ENCODE results near the gene METAP1D. TPM values are rescaled to one million over a fixed set of nuclear protein-coding genes. Genes with fewer than 3 reads are reported as not detected.

The METAP1D gene
- total RNA-seq, 1 donor from 2014 or later, result 4.8 TPM

GRCh38 chr2:172080641-172081220 is 81.0 kb downstream of the METAP1D start:
- no peak for DNase-seq (ENCODE audit: low read depth)

- DNase-seq (ENCODE audit: low read depth), result no peak
Measured at GRCh38 chr2:172081221-172082022, 81.7 kb downstream of the METAP1D start.

GRCh38 chr2:172082105-172082943 is 82.6 kb downstream of the METAP1D start:
- no peak for DNase-seq (ENCODE audit: low read depth)

GRCh38 chr2:172082944-172083627 is 83.3 kb downstream of the METAP1D start:
- no peak for DNase-seq (ENCODE audit: low read depth)

GRCh38 chr2:172083628-172084394 is 84.1 kb downstream of the METAP1D start:
- no peak for DNase-seq (ENCODE audit: low read depth)

- no peak for DNase-seq (ENCODE audit: low read depth)
Measured at GRCh38 chr2:172084395-172084644, 84.6 kb downstream of the METAP1D start.

- peak; percentile 85 for DNase-seq (ENCODE audit: low read depth)
Measured at GRCh38 chr2:172084645-172085459, 85.1 kb downstream of the METAP1D start.

GRCh38 chr2:172085460-172086159 is 85.9 kb downstream of the METAP1D start, which contains the start of gene DLX1:
DLX1 (plus strand) TSS chr2:172085507; CDS start chr2:172085678, 171 bp downstream.
- DNase-seq (ENCODE audit: low read depth), result no peak

GRCh38 chr2:172086241-172087206 is 86.8 kb downstream of the METAP1D start:
- no peak for DNase-seq (ENCODE audit: low read depth)

- no peak for DNase-seq (ENCODE audit: low read depth)
Measured at GRCh38 chr2:172087207-172087779, 87.5 kb downstream of the METAP1D start.

GRCh38 chr2:172087780-172088244 is 88.1 kb downstream of the METAP1D start:
- no peak for DNase-seq (ENCODE audit: low read depth)

- no peak for DNase-seq (ENCODE audit: low read depth)
Measured at GRCh38 chr2:172088245-172089004, 88.7 kb downstream of the METAP1D start.

GRCh38 chr2:172089005-172089504 is 89.3 kb downstream of the METAP1D start:
- DNase-seq (ENCODE audit: low read depth), result no peak

GRCh38 chr2:172089633-172090032 is 89.9 kb downstream of the METAP1D start:
- no peak for DNase-seq (ENCODE audit: low read depth)

GRCh38 chr2:172090044-172090961 is 90.5 kb downstream of the METAP1D start:
- DNase-seq (ENCODE audit: low read depth), result no peak
